Right ventricle myocardium superior (tissue), 1 donor: ENCODE measurements around the gene SLC30A7. TPM values are rescaled to one million over a fixed set of nuclear protein-coding genes. Genes with fewer than 3 reads are reported as not detected.
"Not testable (repeated sequence)": the region's sequence is repeated elsewhere in the genome, so short reads cannot be mapped to it uniquely, and the experiment has no call there.

Source experiments
- ATAC-seq: fragments of 200-7000 bp; cut with Tn5 transposase; one replicate; pipeline ENCODE4 v1.9.1; 2020; ENCODE audit warnings: mild to moderate bottlenecking; ENCODE audit not compliant: poor library complexity
- DNase-seq: peaks from one replicate; pipeline ENCODE4 v3.0.0-alpha.2; 2020
- intact Hi-C: fragments of 100-400 bp; cut with DNase I; formaldehyde crosslinking; loops from one replicate; pipeline ENCODE4 v1.11.2; 2022
- total RNA-seq: library from RNA; stranded (reverse); fragmentation: NEBNext Ultra II Directional; extraction: Animal tissue kit (Norgen Biotek cat#: 25700); gene quantifications from one replicate; pipeline ENCODE4 v1.2.1, GENCODE V29; 2021
- donor health status: DM: no; HTN: yes; CAD: no; lungs with severe emphysema.

Gene SLC30A7
- total RNA-seq, 1 donor from 2014 or later, result 4.1 TPM

GRCh38 chr1:100883963-100884362 is 11.9 kb upstream of the SLC30A7 start:
- intact Hi-C loops, result no loop called here
- DNase-seq (no peak), ATAC-seq (no peak)

- DNase-seq, intact Hi-C loops, ATAC-seq: not testable (repeated sequence)
Measured at GRCh38 chr1:100889007-100889406, 6.9 kb upstream of the SLC30A7 start.

GRCh38 chr1:100889869-100890482 is 5.9 kb upstream of the SLC30A7 start:
- ATAC-seq, DNase-seq, intact Hi-C loops: not testable (repeated sequence)

GRCh38 chr1:100891380-100891779 is 4.5 kb upstream of the SLC30A7 start:
- no peak for ATAC-seq
- DNase-seq, result no peak
- intact Hi-C loops, result no loop called here

GRCh38 chr1:100892554-100892953 is 3.3 kb upstream of the SLC30A7 start:
- intact Hi-C loops, result no loop called here
- DNase-seq (no peak), ATAC-seq (no peak)

- ATAC-seq (no peak), DNase-seq (no peak)
- intact Hi-C loops, result no loop called here
Measured at GRCh38 chr1:100893718-100894117, 2.2 kb upstream of the SLC30A7 start.

- intact Hi-C loops, result no loop called here
- DNase-seq (peak; percentile 89), ATAC-seq (peak; percentile 88)
Measured at GRCh38 chr1:100894603-100895539, 1.0 kb upstream of the SLC30A7 start, which contains the start of gene EXTL2. EXTL2 (minus strand) TSS chr1:100894842; CDS start chr1:100888757, 6,085 bp downstream.

- no peak for DNase-seq
- intact Hi-C loops, result no loop called here
- peak; percentile 9 for ATAC-seq
Measured at GRCh38 chr1:100896481-100896982, 642 bp downstream of the SLC30A7 start.

- ATAC-seq, result no peak
- intact Hi-C loops, result no loop called here
- no peak for DNase-seq
Measured at GRCh38 chr1:100902365-100902764, 6.5 kb downstream of the SLC30A7 start.

- ATAC-seq, result no peak
- intact Hi-C loops, result no loop called here
- no peak for DNase-seq
Measured at GRCh38 chr1:100903777-100904176, 7.9 kb downstream of the SLC30A7 start.

GRCh38 chr1:100904528-100904927 is 8.6 kb downstream of the SLC30A7 start:
- intact Hi-C loops, result no loop called here
- DNase-seq (no peak), ATAC-seq (no peak)

- ATAC-seq (no peak), DNase-seq (no peak)
- intact Hi-C loops, result no loop called here
Measured at GRCh38 chr1:100905181-100905580, 9.3 kb downstream of the SLC30A7 start.

GRCh38 chr1:100907887-100908286 is 12.0 kb downstream of the SLC30A7 start:
- DNase-seq (no peak), ATAC-seq (no peak)
- intact Hi-C loops, result no loop called here

- ATAC-seq (no peak), DNase-seq (no peak)
- intact Hi-C loops, result no loop called here
Measured at GRCh38 chr1:100909018-100909417, 13.1 kb downstream of the SLC30A7 start.

GRCh38 chr1:100912019-100912418 is 16.1 kb downstream of the SLC30A7 start:
- ATAC-seq (no peak), DNase-seq (no peak)
- intact Hi-C loops, result no loop called here

GRCh38 chr1:100921110-100921706 is 25.3 kb downstream of the SLC30A7 start:
- DNase-seq (no peak), ATAC-seq (peak; percentile 43)
- intact Hi-C loops, result loop anchor here (5.0 kb wide), 1 partner anchor 366 kb away; no protein-coding TSS in a partner anchor

- ATAC-seq, result no peak
- intact Hi-C loops, result loop anchor here (5.0 kb wide), 1 partner anchor 363 kb away; no protein-coding TSS in a partner anchor
Measured at GRCh38 chr1:100924212-100924611, 28.3 kb downstream of the SLC30A7 start.

GRCh38 chr1:100924991-100925390 is 29.1 kb downstream of the SLC30A7 start:
- ATAC-seq, result no peak
- intact Hi-C loops, result loop anchor here (5.0 kb wide), 1 partner anchor 362 kb away; no protein-coding TSS in a partner anchor
- DNase-seq, result no peak

More at GRCh38 chr1:100924212-100924611, 28.3 kb downstream of the SLC30A7 start:
- DNase-seq, result no peak

- intact Hi-C loops, result no loop called here
- no peak for ATAC-seq
Measured at GRCh38 chr1:100926240-100926639, 30.4 kb downstream of the SLC30A7 start.

More at GRCh38 chr1:100926240-100926639, 30.4 kb downstream of the SLC30A7 start:
- no peak for DNase-seq
